ENCODE measurements around the gene TMPRSS4.

DNA sequence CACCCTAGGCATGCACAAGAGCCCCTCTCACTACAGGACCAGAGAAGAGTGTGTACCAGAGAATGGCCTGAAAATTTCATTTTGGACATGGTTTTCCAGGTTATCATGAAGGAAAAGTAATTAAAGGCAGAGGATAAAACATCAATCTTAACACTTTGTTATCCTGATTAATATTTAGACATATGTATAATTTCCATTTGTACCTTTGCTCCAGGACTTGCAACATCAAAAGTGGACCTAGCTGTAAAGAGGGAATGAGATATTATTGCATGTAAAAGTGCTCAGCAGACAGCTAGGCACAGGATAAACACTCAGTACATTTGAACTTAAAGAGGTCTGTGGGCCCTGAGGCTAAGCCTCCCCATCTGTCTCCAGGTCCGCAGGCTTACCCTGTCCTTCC is 77.8 kb downstream of the TMPRSS4 start:
- TF ChIP-seq POLR2A (IDR thresholded peaks at IDR 0.05) (no peak), EP300 (IDR thresholded peaks at IDR 0.05) (no peak)
- TF ChIP-seq, protein P1, sequence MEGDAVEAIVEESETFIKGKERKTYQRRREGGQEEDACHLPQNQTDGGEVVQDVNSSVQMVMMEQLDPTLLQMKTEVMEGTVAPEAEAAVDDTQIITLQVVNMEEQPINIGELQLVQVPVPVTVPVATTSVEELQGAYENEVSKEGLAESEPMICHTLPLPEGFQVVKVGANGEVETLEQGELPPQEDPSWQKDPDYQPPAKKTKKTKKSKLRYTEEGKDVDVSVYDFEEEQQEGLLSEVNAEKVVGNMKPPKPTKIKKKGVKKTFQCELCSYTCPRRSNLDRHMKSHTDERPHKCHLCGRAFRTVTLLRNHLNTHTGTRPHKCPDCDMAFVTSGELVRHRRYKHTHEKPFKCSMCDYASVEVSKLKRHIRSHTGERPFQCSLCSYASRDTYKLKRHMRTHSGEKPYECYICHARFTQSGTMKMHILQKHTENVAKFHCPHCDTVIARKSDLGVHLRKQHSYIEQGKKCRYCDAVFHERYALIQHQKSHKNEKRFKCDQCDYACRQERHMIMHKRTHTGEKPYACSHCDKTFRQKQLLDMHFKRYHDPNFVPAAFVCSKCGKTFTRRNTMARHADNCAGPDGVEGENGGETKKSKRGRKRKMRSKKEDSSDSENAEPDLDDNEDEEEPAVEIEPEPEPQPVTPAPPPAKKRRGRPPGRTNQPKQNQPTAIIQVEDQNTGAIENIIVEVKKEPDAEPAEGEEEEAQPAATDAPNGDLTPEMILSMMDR (IDR thresholded peaks at IDR 0.05): no peak
